ENCODE results near the gene TMEM150C. TPM values are rescaled to one million over a fixed set of nuclear protein-coding genes. Genes with fewer than 3 reads are reported as not detected.

Gene TMEM150C
- not detected in 2 replicates for total RNA-seq

DNA sequence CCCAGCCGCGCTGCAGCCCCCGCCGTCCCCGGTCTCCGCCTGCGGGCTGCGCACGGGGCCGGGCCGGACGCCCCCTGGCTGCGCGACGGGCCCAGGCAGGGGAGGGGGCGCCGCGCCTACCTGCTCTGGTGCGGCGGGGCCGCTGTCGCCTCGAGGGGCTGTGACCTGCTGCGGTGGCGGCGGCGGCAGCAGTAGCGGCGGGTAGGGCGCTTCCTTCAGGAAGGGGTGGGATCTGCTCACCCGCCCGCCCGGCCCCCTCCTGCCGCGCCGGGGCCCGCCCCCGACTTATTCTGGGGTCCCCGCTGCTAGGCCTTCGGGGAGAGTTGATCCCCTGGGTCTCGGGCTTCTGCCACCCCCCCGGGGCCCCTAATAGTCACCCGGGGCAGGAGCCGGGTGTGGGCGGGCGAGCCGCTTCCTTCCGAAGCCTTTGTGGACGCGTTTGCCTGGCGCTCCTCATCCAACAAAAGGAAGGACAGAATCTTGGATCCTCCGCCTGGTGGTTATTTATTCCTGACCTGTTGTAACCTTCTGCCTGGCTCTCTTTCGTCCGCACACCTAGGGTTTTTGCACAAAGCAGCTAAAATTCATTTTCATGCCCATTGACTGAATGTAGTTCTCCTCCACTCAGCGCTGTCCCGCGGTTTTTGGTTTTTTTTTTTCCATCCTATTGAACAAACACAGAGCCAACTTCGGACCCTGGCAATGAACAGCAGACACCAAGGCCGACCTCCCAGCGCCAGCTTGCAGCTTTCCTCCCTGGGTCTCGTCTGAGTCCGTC is at the start of gene TMEM150C:
Gene TMEM150C (minus strand): TSS at position 203 of the 778 bp plus-strand sequence. CDS start 57,331 bp downstream, outside the sequence.
- Mint-ChIP-seq H3K36me3 (ENCODE audit: low read depth) (no peaks in the 10 kb centered on the region), H3K4me3 (ENCODE audit: low read depth) (peak within 1 kb of the TSS; percentile 40), H3K27ac (no peak within 1 kb of the TSS), H3K4me1 (ENCODE audit: low read depth) (peaks cover 10% of the 10 kb centered on the region), H3K9me3 (no peaks in the 10 kb centered on the region), H3K27me3 (ENCODE audit: low read depth) (peaks cover 51% of the 10 kb centered on the region)
- intact Hi-C loops (cut with micrococcal nuclease), result no loop called here
- no peak for DNase-seq (ENCODE audit: low spot score)

DNA sequence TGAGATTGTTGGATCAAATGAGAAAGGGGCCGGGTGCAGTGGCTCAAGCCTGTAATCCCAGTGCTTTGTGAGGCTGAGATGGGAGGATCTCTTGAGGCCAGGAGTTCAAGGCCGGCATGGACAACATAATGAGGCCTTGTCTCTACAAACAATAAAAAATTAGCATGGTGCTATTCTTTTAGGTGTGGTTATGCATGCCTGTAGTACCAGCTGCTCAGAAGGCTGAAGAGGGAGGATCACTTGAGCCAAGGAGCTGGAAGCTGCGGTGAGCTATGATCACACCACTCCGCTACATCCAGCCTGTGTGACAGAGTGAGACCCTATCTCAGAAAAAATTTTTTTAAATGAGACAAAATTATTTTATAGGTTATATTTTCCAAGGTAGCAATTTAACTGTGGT is 49.7 kb upstream of the TMEM150C start:
- Mint-ChIP-seq H3K36me3 (ENCODE audit: low read depth) (no peaks in the 10 kb centered on the region), H3K4me3 (ENCODE audit: low read depth) (no peak overlapping the region), H3K9me3 (no peaks in the 10 kb centered on the region), H3K27ac (no peak overlapping the region), H3K4me1 (ENCODE audit: low read depth) (no peaks in the 10 kb centered on the region), H3K27me3 (ENCODE audit: low read depth) (no peaks in the 10 kb centered on the region)
- intact Hi-C loops (cut with micrococcal nuclease), result no loop called here
- no peak for DNase-seq (ENCODE audit: low spot score)

DNA sequence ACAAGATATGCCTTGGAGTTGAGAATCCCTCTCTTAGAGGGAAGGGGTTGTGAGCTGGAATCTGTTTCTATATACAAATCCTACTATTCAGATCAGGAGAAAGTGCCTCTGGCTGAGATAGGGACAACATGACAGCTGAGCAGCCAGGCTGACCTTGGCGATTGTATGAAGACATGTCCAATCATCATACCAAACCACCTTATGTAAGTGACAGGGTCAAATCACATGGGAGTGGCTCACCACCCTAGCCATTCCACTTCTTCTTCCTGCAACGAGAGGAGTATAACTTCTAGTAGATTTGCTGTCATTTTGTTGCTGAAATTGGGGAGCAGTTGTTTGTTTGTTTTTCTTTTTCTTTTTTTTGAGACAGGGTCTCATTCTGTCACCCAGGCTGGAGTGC is 48.3 kb upstream of the TMEM150C start:
- H3K27ac Mint-ChIP-seq, result no peak overlapping the region
- H3K36me3 Mint-ChIP-seq (ENCODE audit: low read depth), result no peaks in the 10 kb centered on the region
- H3K4me1 Mint-ChIP-seq (ENCODE audit: low read depth), result no peaks in the 10 kb centered on the region
- no peaks in the 10 kb centered on the region for H3K27me3 Mint-ChIP-seq (ENCODE audit: low read depth)
- H3K4me3 Mint-ChIP-seq (ENCODE audit: low read depth), result no peak overlapping the region
- DNase-seq (ENCODE audit: low spot score), result no peak
- no peaks in the 10 kb centered on the region for H3K9me3 Mint-ChIP-seq
- intact Hi-C loops (cut with micrococcal nuclease), result no loop called here

DNA sequence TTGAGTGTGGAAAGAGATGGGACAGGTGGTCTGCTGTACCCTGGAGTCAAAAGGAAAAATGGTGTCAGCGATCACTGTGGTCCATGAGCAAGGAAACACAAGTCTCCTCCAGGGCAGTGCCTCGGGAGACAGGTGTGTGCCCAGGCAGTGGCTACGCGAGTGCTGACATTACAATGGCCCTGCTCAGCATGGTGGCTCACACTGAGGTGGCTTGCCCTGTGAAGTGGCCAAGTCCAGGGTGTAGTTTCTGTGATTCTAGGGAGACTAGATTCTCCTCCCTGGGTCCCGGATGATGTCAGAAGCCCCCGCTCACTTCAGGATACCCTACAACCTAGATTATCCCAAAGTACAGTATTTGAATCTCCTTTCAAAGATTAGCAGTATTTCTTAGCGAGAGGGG is 44.8 kb upstream of the TMEM150C start:
- Mint-ChIP-seq H3K4me1 (ENCODE audit: low read depth) (no peaks in the 10 kb centered on the region), H3K27me3 (ENCODE audit: low read depth) (peaks cover 7% of the 10 kb centered on the region), H3K4me3 (ENCODE audit: low read depth) (no peak overlapping the region), H3K36me3 (ENCODE audit: low read depth) (no peaks in the 10 kb centered on the region), H3K9me3 (no peaks in the 10 kb centered on the region), H3K27ac (no peak overlapping the region)
- no peak for DNase-seq (ENCODE audit: low spot score)
- intact Hi-C loops (cut with micrococcal nuclease), result no loop called here

DNA sequence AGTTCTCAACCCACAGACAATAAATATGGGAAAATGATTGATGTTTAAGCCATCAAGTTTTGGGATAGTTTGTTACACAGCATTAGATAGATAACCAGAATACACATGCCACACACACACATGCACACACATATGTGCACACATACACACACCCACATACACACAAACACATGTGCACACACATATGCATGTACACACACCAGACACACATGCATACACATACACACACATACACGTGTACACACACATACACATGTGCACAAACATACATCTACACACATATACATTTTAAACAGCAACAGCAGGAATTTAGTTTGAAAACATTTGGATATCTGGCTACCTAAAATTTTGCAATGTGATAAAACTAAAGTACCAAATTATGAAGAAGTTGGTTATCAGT is 42.7 kb upstream of the TMEM150C start:
- H3K27me3 Mint-ChIP-seq (ENCODE audit: low read depth), result peaks cover 7% of the 10 kb centered on the region
- H3K36me3 Mint-ChIP-seq (ENCODE audit: low read depth), result no peaks in the 10 kb centered on the region
- no peak overlapping the region for H3K4me3 Mint-ChIP-seq (ENCODE audit: low read depth)
- intact Hi-C loops (cut with micrococcal nuclease), result no loop called here
- no peak for DNase-seq (ENCODE audit: low spot score)
- no peaks in the 10 kb centered on the region for H3K4me1 Mint-ChIP-seq (ENCODE audit: low read depth)
- no peaks in the 10 kb centered on the region for H3K9me3 Mint-ChIP-seq
- H3K27ac Mint-ChIP-seq, result no peak overlapping the region

DNA sequence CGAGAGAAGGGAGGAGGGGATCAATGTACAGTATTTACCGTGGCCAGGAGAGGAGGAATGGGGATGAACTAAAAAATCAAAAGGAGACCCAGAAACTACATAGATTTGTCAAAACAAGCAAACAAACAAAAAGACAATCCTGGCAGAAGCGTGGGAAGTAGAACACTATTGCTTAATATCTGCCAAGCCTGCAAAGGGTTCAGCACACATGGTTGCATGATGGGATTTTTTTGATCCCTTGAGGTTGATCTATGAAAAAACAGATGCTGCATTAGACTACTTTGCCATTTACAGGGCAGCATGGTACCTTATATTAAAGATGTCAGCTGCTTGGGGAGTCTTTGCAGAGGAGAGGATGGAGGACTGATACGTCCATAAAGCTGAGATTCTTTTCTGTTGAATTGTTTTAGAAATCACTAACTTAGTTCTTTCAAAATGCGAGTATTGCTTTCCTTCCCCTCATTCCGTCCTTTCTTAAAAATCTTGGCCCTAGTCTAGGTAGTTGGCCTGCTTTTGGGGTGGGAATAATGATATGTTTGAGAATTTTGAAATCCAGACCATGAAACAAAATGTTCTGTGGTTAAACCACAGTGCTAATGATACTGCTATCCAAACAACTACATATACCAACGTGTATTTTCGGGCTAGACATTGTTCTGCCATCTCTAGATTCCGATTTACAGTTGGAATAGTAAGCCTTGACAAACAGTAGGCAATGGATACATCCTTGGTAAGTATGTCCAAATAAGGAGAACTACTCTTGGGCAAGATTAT is 39.6 kb upstream of the TMEM150C start:
- Mint-ChIP-seq H3K9me3 (no peaks in the 10 kb centered on the region), H3K27ac (no peak overlapping the region), H3K4me3 (ENCODE audit: low read depth) (no peak overlapping the region), H3K4me1 (ENCODE audit: low read depth) (no peaks in the 10 kb centered on the region), H3K27me3 (ENCODE audit: low read depth) (peaks cover 7% of the 10 kb centered on the region), H3K36me3 (ENCODE audit: low read depth) (no peaks in the 10 kb centered on the region)
- no peak for DNase-seq (ENCODE audit: low spot score)
- intact Hi-C loops (cut with micrococcal nuclease), result no loop called here

DNA sequence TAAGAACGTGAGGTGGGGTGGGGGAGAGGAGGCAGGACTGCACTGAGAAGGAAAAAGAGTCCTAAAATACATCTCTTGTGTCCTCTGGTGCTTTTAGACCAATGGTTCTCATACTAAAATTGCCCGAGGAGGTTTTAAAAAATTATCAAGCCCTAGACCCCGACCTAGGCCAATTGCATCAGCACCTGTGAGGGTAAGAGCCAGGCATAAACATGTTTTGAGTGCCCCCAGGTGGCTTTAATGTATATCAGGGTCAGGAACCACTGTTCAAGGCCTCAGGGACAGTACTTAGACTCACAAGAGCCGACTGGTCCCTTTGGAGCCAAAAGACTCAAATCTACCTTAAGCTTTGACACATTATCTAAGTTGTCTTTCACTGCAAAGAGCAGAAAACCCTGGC is 37.5 kb upstream of the TMEM150C start:
- intact Hi-C loops (cut with micrococcal nuclease), result no loop called here
- Mint-ChIP-seq H3K4me3 (ENCODE audit: low read depth) (no peak overlapping the region), H3K4me1 (ENCODE audit: low read depth) (no peaks in the 10 kb centered on the region), H3K9me3 (no peaks in the 10 kb centered on the region), H3K27me3 (ENCODE audit: low read depth) (peaks cover 3% of the 10 kb centered on the region), H3K27ac (no peak overlapping the region), H3K36me3 (ENCODE audit: low read depth) (no peaks in the 10 kb centered on the region)
- no peak for DNase-seq (ENCODE audit: low spot score)

DNA sequence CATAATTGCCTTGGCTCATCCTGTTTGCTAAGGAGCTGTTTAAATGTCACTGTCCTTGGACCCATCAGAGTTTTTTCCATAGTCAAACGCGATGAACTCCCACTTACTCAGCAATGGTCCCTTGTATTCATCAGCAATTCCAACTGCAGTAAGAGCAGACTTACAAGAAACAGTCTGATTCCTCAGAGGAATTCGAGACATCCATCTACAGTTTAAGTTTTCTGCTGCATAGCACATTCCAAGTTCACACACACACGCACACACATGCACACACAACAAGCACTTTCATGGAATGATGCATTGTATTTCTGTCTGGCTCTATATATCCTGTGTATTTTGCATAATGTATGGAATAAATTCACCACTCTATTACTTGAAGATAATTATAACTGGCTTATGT is 32.7 kb upstream of the TMEM150C start:
- Mint-ChIP-seq H3K27me3 (ENCODE audit: low read depth) (peaks cover 10% of the 10 kb centered on the region), H3K27ac (no peak overlapping the region), H3K4me3 (ENCODE audit: low read depth) (no peak overlapping the region), H3K4me1 (ENCODE audit: low read depth) (no peaks in the 10 kb centered on the region), H3K9me3 (no peaks in the 10 kb centered on the region), H3K36me3 (ENCODE audit: low read depth) (no peaks in the 10 kb centered on the region)
- intact Hi-C loops (cut with micrococcal nuclease), result no loop called here
- DNase-seq (ENCODE audit: low spot score), result no peak

DNA sequence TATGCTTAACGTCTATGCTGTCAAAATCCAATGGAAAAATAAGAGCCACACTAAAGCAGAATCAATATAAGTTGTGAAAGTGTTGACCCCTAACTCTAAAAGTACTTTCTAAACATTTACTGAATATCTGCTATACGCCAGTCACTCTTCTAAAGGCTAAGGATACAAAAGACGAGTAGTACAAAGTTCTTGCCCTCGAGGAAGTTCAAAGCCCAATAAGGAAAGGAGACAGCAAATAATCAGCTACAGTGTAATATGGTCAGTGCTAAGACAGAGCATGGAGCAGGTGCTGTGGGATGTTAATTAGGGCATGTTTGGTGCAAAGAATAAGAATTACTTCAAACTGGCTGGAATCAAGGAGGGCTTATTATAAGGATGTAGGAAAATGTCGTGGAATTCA is 31.6 kb upstream of the TMEM150C start:
- Mint-ChIP-seq H3K4me1 (ENCODE audit: low read depth) (no peaks in the 10 kb centered on the region), H3K36me3 (ENCODE audit: low read depth) (no peaks in the 10 kb centered on the region), H3K27me3 (ENCODE audit: low read depth) (peaks cover 12% of the 10 kb centered on the region), H3K9me3 (no peaks in the 10 kb centered on the region), H3K27ac (no peak overlapping the region), H3K4me3 (ENCODE audit: low read depth) (no peak overlapping the region)
- DNase-seq (ENCODE audit: low spot score), result no peak
- intact Hi-C loops (cut with micrococcal nuclease), result no loop called here

DNA sequence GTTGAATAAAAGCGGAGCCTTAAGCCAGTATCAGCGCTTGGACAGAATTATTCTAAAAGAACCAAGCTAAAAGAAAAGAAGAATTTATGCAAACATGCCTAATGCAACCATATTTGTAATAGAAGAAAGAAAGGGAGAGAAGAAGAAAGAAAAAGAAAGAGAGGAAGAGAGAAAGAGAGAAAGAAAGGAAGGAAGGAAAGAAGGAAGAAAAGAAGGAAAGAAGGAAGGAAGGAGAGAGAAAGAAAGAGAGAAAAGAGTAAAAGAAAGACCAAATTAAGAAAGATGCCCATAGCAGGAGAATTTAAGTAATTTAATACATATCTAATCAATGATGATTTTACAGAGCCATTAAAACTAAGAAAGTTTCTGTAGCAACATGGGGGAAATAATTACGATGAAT is 30.9 kb upstream of the TMEM150C start:
- intact Hi-C loops (cut with micrococcal nuclease), result no loop called here
- peaks cover 12% of the 10 kb centered on the region for H3K27me3 Mint-ChIP-seq (ENCODE audit: low read depth)
- H3K4me1 Mint-ChIP-seq (ENCODE audit: low read depth), result no peaks in the 10 kb centered on the region
- H3K9me3 Mint-ChIP-seq, result no peaks in the 10 kb centered on the region
- no peaks in the 10 kb centered on the region for H3K36me3 Mint-ChIP-seq (ENCODE audit: low read depth)
- no peak overlapping the region for H3K27ac Mint-ChIP-seq
- H3K4me3 Mint-ChIP-seq (ENCODE audit: low read depth), result no peak overlapping the region
- no peak for DNase-seq (ENCODE audit: low spot score)

DNA sequence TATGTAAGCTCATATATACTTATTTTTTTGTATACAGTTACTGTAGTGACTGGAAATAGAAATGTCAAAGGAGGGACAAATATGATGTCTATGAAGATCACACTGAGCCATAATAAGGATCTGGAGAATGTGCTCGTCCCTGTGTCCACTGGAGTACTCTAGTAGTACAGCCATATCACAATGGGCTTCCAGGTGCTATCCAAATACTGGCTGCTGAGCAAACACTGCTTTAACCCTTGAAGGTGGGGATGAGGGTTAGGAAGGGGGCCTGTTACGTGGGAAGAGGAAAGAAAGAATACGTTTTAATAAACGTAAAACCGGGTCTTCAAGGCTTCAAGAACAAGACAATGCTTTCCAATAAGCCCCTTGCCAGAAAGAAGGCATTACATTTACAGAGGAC is 29.8 kb upstream of the TMEM150C start:
- intact Hi-C loops (cut with micrococcal nuclease), result no loop called here
- Mint-ChIP-seq H3K9me3 (no peaks in the 10 kb centered on the region), H3K36me3 (ENCODE audit: low read depth) (no peaks in the 10 kb centered on the region), H3K4me1 (ENCODE audit: low read depth) (no peaks in the 10 kb centered on the region), H3K27ac (no peak overlapping the region), H3K27me3 (ENCODE audit: low read depth) (peaks cover 12% of the 10 kb centered on the region), H3K4me3 (ENCODE audit: low read depth) (no peak overlapping the region)
- DNase-seq (ENCODE audit: low spot score), result no peak

DNA sequence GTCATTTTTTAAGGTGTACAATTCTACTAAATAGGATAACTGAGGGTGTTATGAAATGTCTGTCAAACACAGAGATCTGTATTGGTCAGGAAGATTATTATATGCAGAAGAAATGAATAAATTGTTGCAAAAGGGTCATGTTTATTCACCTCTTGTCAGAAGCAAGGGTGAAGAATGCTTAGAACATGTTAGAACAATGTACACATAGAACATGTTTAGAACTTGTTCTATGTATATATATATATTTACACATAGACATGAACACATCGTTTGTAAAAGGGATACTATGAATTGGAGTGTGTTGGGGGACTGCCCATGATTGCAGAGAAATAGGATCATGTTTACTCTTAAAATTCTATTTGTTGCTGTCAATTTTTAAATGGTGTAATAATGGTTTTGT is 28.0 kb upstream of the TMEM150C start:
- Mint-ChIP-seq H3K36me3 (ENCODE audit: low read depth) (no peaks in the 10 kb centered on the region), H3K4me1 (ENCODE audit: low read depth) (no peaks in the 10 kb centered on the region), H3K9me3 (no peaks in the 10 kb centered on the region), H3K27ac (no peak overlapping the region), H3K4me3 (ENCODE audit: low read depth) (no peak overlapping the region), H3K27me3 (ENCODE audit: low read depth) (peaks cover 12% of the 10 kb centered on the region)
- intact Hi-C loops (cut with micrococcal nuclease), result no loop called here
- no peak for DNase-seq (ENCODE audit: low spot score)

DNA sequence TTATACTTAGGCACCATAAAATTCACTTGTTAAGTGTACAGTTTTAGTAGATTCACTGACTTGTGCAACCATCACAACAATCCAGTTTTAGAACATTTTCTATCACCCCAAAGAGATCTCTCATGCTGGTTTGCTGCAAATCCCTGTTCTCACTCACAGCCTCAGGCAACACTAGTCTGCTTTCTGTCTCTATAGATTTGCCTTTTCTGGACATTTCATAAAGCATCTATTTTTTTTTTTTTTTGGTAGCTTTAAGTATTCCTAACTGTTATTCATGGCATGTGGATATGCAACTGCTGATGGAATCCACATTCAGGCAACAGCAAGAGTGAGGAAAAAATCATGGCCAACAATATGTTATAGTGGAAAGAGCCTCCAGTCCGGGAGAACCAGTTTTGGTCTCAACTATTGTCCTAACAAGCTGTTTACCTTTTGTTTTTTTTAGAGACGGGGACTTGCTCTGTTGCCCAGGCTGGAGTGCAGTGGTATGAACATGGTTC is 27.0 kb upstream of the TMEM150C start:
- Mint-ChIP-seq H3K4me1 (ENCODE audit: low read depth) (no peaks in the 10 kb centered on the region), H3K9me3 (no peaks in the 10 kb centered on the region), H3K27me3 (ENCODE audit: low read depth) (peaks cover 12% of the 10 kb centered on the region), H3K27ac (no peak overlapping the region), H3K36me3 (ENCODE audit: low read depth) (no peaks in the 10 kb centered on the region), H3K4me3 (ENCODE audit: low read depth) (no peak overlapping the region)
- intact Hi-C loops (cut with micrococcal nuclease), result no loop called here
- DNase-seq (ENCODE audit: low spot score), result no peak

All from activated T-helper 2 cell treated with anti-CD3 and anti-CD28 coated beads, Interferon-gamma antibody, Interleukin-2, Interleukin-4, amounts not matched to agents 10 μg/mL and 5 μg/mL and 100 μg/mL, durations not matched to agents 14 hours and 24 hours and 36 hours (primary cell).